IMR-90 (cell line): ENCODE data around the gene SEC14L6.

ENCODE experiments used
- BHLHE40 ChIP-seq: fragments of 150-350 bp; IDR thresholded peaks from 2 replicates; pipeline ENCODE4 v1.6.1; 2016; ENCODE audit warnings: mild to moderate bottlenecking, low read depth, low read length
- CTCF ChIP-seq: conservative IDR thresholded peaks from 2 replicates; pipeline ENCODE4 v1.5.1; 2012; ENCODE audit warnings: mild to moderate bottlenecking, low read depth, low read length, improper control_type of control experiment
- POLR2A ChIP-seq: IDR thresholded peaks from 2 replicates; pipeline ENCODE4 v1.6.1; 2012; ENCODE audit warnings: mild to moderate bottlenecking, low read depth, low read length
- RCOR1 ChIP-seq: IDR thresholded peaks from 2 replicates; pipeline ENCODE4 v1.6.1; 2012; ENCODE audit warnings: mild to moderate bottlenecking, low read length, improper control_type of control experiment; ENCODE audit not compliant: insufficient replicate concordance
- SMC3 ChIP-seq: fragments of 150-350 bp; IDR thresholded peaks from 2 replicates; pipeline ENCODE4 v1.6.1; 2016; ENCODE audit warnings: low read depth, mild to moderate bottlenecking, antibody characterized with exemption, low read length, moderate library complexity

- TF ChIP-seq CTCF (no peak), SMC3 (no peak), BHLHE40 (no peak), POLR2A (no peak), RCOR1 (no peak)
Measured at GRCh38 chr22:30584441-30584840, 37.9 kb upstream of the SEC14L6 start.
